Measurements from ENCODE around the gene PCDHB4. TPM values are rescaled to one million over a fixed set of nuclear protein-coding genes. Genes with fewer than 3 reads are reported as not detected.
"Not testable (repeated sequence)": the region's sequence is repeated elsewhere in the genome, so short reads cannot be mapped to it uniquely, and the experiment has no call there.

The PCDHB4 gene
- total RNA-seq, 2 donors from 2014 or later = not detected

DNA sequence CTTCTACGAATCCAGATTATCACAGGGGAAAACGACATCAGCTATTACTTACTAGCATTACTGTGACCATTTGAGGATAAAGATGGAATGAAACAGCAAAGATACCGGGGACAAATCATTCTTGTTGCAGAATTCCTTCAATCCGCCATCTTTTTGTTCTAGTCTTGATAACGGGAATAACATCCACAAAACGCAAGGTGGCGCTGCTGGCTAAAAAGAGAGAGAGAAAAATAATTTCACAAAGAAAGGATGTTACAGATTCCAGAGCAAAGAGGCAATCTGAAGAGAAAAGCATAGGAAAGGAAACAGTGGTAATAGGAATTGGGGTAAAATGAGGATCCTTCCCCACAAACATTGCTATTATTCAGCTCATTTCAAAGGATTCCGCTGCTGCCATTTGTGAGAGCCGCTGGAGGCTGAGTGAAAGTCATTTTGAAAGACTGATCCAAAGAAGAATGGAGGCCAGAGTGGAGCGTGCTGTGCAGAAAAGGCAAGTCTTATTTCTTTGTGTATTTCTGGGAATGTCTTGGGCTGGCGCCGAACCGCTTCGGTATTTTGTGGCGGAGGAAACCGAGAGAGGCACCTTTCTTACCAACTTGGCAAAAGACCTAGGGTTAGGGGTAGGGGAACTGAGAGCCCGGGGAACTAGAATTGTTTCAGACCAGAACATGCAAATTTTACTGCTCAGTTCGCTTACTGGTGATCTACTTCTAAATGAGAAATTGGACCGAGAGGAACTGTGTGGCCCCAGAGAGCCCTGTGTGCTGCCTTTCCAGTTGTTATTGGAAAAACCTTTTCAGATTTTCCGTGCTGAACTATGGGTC is 51.0 kb downstream of the PCDHB4 start, which contains the start of gene PCDHB7:
TSS of gene PCDHB7 (plus strand) at position 264 of the 824 bp plus-strand sequence. CDS start at position 456, 192 bp downstream.
- Mint-ChIP-seq H3K36me3 (ENCODE audit: low read depth) (no peaks in the 10 kb centered on the region), H3K27ac (no peak within 1 kb of the TSS), H3K9me3 (peaks cover 3% of the 10 kb centered on the region), H3K27me3 (peaks cover 31% of the 10 kb centered on the region), H3K4me1 (peaks cover 6% of the 10 kb centered on the region), H3K4me3 (no peak within 1 kb of the TSS)
- ATAC-seq (replicated peaks) = no peak

DNA sequence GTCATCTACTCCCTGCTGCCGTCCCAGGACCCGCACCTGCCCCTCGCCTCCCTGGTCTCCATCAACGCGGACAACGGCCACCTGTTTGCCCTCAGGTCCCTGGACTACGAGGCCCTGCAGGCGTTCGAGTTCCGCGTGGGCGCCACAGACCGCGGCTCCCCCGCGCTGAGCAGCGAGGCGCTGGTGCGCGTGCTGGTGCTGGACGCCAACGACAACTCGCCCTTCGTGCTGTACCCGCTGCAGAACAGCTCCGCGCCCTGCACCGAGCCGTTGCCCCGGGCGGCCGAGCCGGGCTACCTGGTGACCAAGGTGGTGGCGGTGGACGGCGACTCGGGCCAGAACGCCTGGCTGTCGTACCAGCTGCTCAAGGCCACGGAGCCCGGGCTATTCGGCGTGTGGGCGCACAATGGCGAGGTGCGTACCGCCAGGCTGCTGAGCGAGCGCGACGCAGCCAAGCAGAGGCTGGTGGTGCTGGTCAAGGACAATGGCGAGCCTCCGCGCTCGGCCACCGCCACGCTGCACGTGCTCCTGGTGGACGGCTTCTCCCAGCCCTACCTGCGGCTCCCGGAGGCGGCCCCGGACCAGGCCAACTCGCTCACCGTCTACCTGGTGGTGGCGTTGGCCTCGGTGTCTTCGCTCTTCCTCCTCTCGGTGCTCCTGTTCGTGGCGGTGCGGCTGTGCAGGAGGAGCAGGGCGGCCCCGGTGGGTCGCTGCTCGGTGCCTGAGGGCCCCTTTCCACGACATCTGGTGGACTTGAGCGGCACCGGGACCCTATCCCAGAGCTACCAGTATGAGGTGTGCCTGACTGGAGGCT is 52.9 kb downstream of the PCDHB4 start:
- not testable (repeated sequence) for H3K36me3 Mint-ChIP-seq (ENCODE audit: low read depth); H3K4me3 Mint-ChIP-seq; H3K27ac Mint-ChIP-seq; H3K4me1 Mint-ChIP-seq; ATAC-seq (replicated peaks); H3K9me3 Mint-ChIP-seq
- peaks cover 20% of the 10 kb centered on the region for H3K27me3 Mint-ChIP-seq

Other genes starting within 250 kb of the PCDHB4 start
- not detected for gene PCDHA12, start 246.5 kb upstream of the PCDHB4 start, total RNA-seq
- not detected for gene PCDHA13, start 239.7 kb upstream of the PCDHB4 start, total RNA-seq
- gene PCDHAC1, start 195.5 kb upstream of the PCDHB4 start, total RNA-seq = not detected
- not detected for gene PCDHAC2, start 155.3 kb upstream of the PCDHB4 start, total RNA-seq
- not detected for gene PCDHB1, start 70.4 kb upstream of the PCDHB4 start, total RNA-seq
- gene PCDHB2, start 27.2 kb upstream of the PCDHB4 start, total RNA-seq = under 1 TPM; 0.06 to 0.24 TPM
- under 1 TPM in 1 of 2 donors, not detected in 1; 0.08 TPM for gene PCDHB3, start 21.3 kb upstream of the PCDHB4 start, total RNA-seq
- gene PCDHB5, start 13.4 kb downstream of the PCDHB4 start, total RNA-seq = not detected
- not detected for gene PCDHB6, start 28.2 kb downstream of the PCDHB4 start, total RNA-seq
- gene PCDHB7, start 50.8 kb downstream of the PCDHB4 start, total RNA-seq = not detected
- not detected for gene PCDHB8, start 56.0 kb downstream of the PCDHB4 start, total RNA-seq
- not detected for gene PCDHB16, start 60.6 kb downstream of the PCDHB4 start, total RNA-seq
- not detected for gene PCDHB9, start 65.3 kb downstream of the PCDHB4 start, total RNA-seq
- not detected for gene PCDHB10, start 70.5 kb downstream of the PCDHB4 start, total RNA-seq
- gene PCDHB11, start 77.8 kb downstream of the PCDHB4 start, total RNA-seq = not detected
- not detected for gene PCDHB12, start 86.9 kb downstream of the PCDHB4 start, total RNA-seq
- under 1 TPM in 1 of 2 donors, not detected in 1; 0.08 TPM for gene PCDHB13, start 92.1 kb downstream of the PCDHB4 start, total RNA-seq
- gene PCDHB14, start 101.5 kb downstream of the PCDHB4 start, total RNA-seq = not detected
- not detected for gene PCDHB15, start 123.6 kb downstream of the PCDHB4 start, total RNA-seq
- gene SLC25A2, start 182.2 kb downstream of the PCDHB4 start, total RNA-seq = under 1 TPM in 1 of 2 donors, not detected in 1; 0.42 TPM
- 10 to 100 TPM; 45.3 to 50.4 TPM for gene TAF7, start 199.0 kb downstream of the PCDHB4 start, total RNA-seq
- gene PCDHGA1, start 208.7 kb downstream of the PCDHB4 start, total RNA-seq = under 1 TPM; 0.09 to 0.16 TPM
- not detected for gene PCDHGA2, start 216.9 kb downstream of the PCDHB4 start, total RNA-seq
- gene PCDHGA3, start 222.0 kb downstream of the PCDHB4 start, total RNA-seq = under 1 TPM in 1 of 2 donors, not detected in 1; 0.09 TPM
- gene PCDHGB1, start 228.3 kb downstream of the PCDHB4 start, total RNA-seq = not detected
- under 1 TPM in 1 of 2 donors, not detected in 1; 0.32 TPM for gene PCDHGA4, start 233.2 kb downstream of the PCDHB4 start, total RNA-seq
- gene PCDHGB2, start 238.2 kb downstream of the PCDHB4 start, total RNA-seq = under 1 TPM; 0.17 to 0.34 TPM
- under 1 TPM in 1 of 2 donors, not detected in 1; 0.11 TPM for gene PCDHGA5, start 242.3 kb downstream of the PCDHB4 start, total RNA-seq
- under 1 TPM in 1 of 2 donors, not detected in 1; 0.21 TPM for gene PCDHGB3, start 248.4 kb downstream of the PCDHB4 start, total RNA-seq

Measured in activated T-helper 17 cell treated with anti-CD3 and anti-CD28 coated beads, Interleukin-2, amount 50 U/mL, for 72 hours (primary cell).